NT2/D1 (cell line): ENCODE data around the gene MACF1.

Experiments used
- DNase-seq: peaks from one replicate; pipeline ENCODE4 v3.0.0-alpha.2; 2011; ENCODE audit warnings: low read depth, low spot score
- H3K27me3 ChIP-seq: 2 replicates; pipeline ENCODE4 v1.6.0; 2011; ENCODE audit warnings: mild to moderate bottlenecking; ENCODE audit not compliant: insufficient read length, insufficient read depth
- H3K36me3 ChIP-seq: 2 replicates; pipeline ENCODE4 v1.6.1; 2011; ENCODE audit warnings: mild to moderate bottlenecking, low read length, mixed read lengths; ENCODE audit not compliant: insufficient read depth, insufficient read length
- H3K4me1 ChIP-seq: 2 replicates; pipeline ENCODE4 v1.5.1; 2011; ENCODE audit not compliant: insufficient read depth, insufficient read length
- H3K4me3 ChIP-seq: 2 replicates; pipeline ENCODE4 v1.5.1; 2011; ENCODE audit warnings: low read depth; ENCODE audit not compliant: insufficient read length
- H3K9ac ChIP-seq: 2 replicates; pipeline ENCODE4 v1.6.0; 2011; ENCODE audit warnings: low read depth; ENCODE audit not compliant: insufficient read length
- H3K9me3 ChIP-seq: 2 replicates; pipeline ENCODE4 v1.5.1; 2011; ENCODE audit warnings: mild to moderate bottlenecking, low read length; ENCODE audit not compliant: insufficient read depth
- SUZ12 ChIP-seq: IDR thresholded peaks from 2 replicates; pipeline ENCODE4 v1.6.1; 2011; ENCODE audit not compliant: insufficient read length, insufficient read depth; ENCODE audit errors: extremely low read depth
- YY1 ChIP-seq: IDR thresholded peaks from 2 replicates; pipeline ENCODE4 v1.6.1; 2011; ENCODE audit not compliant: insufficient read length, insufficient read depth
- ZNF274 ChIP-seq: IDR thresholded peaks from 2 replicates; pipeline ENCODE4 v1.6.1; 2011; ENCODE audit warnings: mild to moderate bottlenecking, low read depth, low read length

Gene MACF1

DNA sequence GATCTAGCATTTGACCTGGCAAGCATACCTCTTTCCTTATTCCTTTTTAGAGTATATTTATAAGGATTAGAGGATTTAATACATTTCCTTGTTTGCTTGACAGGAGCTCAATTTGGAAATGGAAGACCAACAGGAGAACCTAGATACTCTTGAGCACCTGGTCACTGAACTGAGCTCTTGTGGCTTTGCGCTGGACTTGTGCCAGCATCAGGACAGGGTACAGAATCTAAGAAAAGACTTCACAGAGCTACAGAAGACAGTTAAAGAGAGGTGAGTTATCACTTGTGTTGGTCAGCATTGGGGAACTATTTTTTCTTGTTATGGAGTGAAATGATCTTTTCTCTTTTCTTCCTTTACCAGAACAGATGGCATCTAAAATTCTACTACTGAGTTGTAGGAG is 163.6 kb downstream of the MACF1 start:
- no peak for DNase-seq
- H3K27me3 ChIP-seq, result no peaks in the 10 kb centered on the region
- no peak overlapping the region for H3K4me3 ChIP-seq
- H3K36me3 ChIP-seq, result peaks cover 79% of the 10 kb centered on the region
- H3K9me3 ChIP-seq, result no peaks in the 10 kb centered on the region
- TF ChIP-seq YY1, result no peak
- no peak for TF ChIP-seq ZNF274
- no peak for TF ChIP-seq SUZ12
- no peak overlapping the region for H3K9ac ChIP-seq
- H3K4me1 ChIP-seq, result no peaks in the 10 kb centered on the region

- Histone ChIP-seq H3K9me3 (no peaks in the 10 kb centered on the region), H3K9ac (no peak overlapping the region), H3K27me3 (no peaks in the 10 kb centered on the region), H3K4me3 (no peak overlapping the region), H3K4me1 (no peaks in the 10 kb centered on the region), H3K36me3 (peaks cover 80% of the 10 kb centered on the region)
- DNase-seq, result no peak
- TF ChIP-seq YY1 (no peak), ZNF274 (no peak), SUZ12 (no peak)
Observed at GRCh38 chr1:39369565-39369964, 165.1 kb downstream of the MACF1 start.

- Histone ChIP-seq H3K36me3 (peaks cover 80% of the 10 kb centered on the region), H3K9ac (no peak overlapping the region), H3K27me3 (no peaks in the 10 kb centered on the region), H3K4me1 (no peaks in the 10 kb centered on the region), H3K4me3 (no peak overlapping the region), H3K9me3 (no peaks in the 10 kb centered on the region)
- DNase-seq, result no peak
- TF ChIP-seq SUZ12 (no peak), ZNF274 (no peak), YY1 (no peak)
Observed at GRCh38 chr1:39370602-39371001, 166.1 kb downstream of the MACF1 start.

- Histone ChIP-seq H3K27me3 (no peaks in the 10 kb centered on the region), H3K9ac (no peak overlapping the region), H3K9me3 (no peaks in the 10 kb centered on the region), H3K4me1 (no peaks in the 10 kb centered on the region), H3K4me3 (no peak overlapping the region), H3K36me3 (peaks cover 72% of the 10 kb centered on the region)
- TF ChIP-seq YY1 (no peak), ZNF274 (no peak), SUZ12 (no peak)
- no peak for DNase-seq
Observed at GRCh38 chr1:39372105-39372504, 167.6 kb downstream of the MACF1 start.

- H3K36me3 ChIP-seq, result peaks cover 60% of the 10 kb centered on the region
Observed at GRCh38 chr1:39376656-39377055, 172.2 kb downstream of the MACF1 start.

GRCh38 chr1:39378377-39378776 is 173.9 kb downstream of the MACF1 start:
- no peak overlapping the region for H3K9ac ChIP-seq
- TF ChIP-seq SUZ12, result no peak
- no peak for TF ChIP-seq ZNF274
- no peak for TF ChIP-seq YY1
- no peaks in the 10 kb centered on the region for H3K27me3 ChIP-seq
- DNase-seq, result no peak
- peaks cover 64% of the 10 kb centered on the region for H3K36me3 ChIP-seq
- no peak overlapping the region for H3K4me3 ChIP-seq
- no peaks in the 10 kb centered on the region for H3K4me1 ChIP-seq
- H3K9me3 ChIP-seq, result no peaks in the 10 kb centered on the region

More at GRCh38 chr1:39376656-39377055, 172.2 kb downstream of the MACF1 start:
- no peaks in the 10 kb centered on the region for H3K9me3 ChIP-seq
- H3K27me3 ChIP-seq, result no peaks in the 10 kb centered on the region
- H3K4me1 ChIP-seq, result no peaks in the 10 kb centered on the region
- no peak overlapping the region for H3K9ac ChIP-seq
- no peak overlapping the region for H3K4me3 ChIP-seq
- no peak for DNase-seq
- no peak for TF ChIP-seq YY1
- no peak for TF ChIP-seq SUZ12
- no peak for TF ChIP-seq ZNF274

- Histone ChIP-seq H3K4me1 (no peaks in the 10 kb centered on the region), H3K27me3 (no peaks in the 10 kb centered on the region), H3K36me3 (peaks cover 63% of the 10 kb centered on the region), H3K9ac (no peak overlapping the region), H3K9me3 (no peaks in the 10 kb centered on the region), H3K4me3 (no peak overlapping the region)
- no peak for DNase-seq
- TF ChIP-seq SUZ12, result no peak
- TF ChIP-seq YY1, result no peak
- TF ChIP-seq ZNF274, result no peak
Observed at GRCh38 chr1:39379187-39379586, 174.7 kb downstream of the MACF1 start.

DNA sequence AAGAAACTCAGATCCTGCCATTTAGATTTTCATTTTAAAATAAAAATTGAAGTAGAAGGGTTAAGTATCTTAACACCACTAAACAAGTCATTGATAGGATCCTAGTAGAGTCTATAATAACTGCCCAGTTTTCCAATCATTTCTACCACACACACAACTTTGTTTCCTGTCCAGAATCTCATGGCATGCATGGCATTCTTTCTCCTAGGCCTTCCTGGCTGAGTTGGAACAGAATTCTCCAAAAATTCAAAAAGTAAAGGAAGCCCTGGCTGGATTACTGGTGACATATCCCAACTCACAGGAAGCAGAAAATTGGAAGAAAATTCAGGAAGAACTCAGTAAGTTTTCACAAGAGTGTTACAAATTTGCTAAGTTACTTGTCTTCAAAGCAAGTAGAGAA is 175.5 kb downstream of the MACF1 start:
- TF ChIP-seq YY1, result no peak
- no peak for TF ChIP-seq SUZ12
- TF ChIP-seq ZNF274, result no peak
- Histone ChIP-seq H3K4me3 (no peak overlapping the region), H3K9me3 (no peaks in the 10 kb centered on the region), H3K36me3 (peaks cover 66% of the 10 kb centered on the region), H3K9ac (no peak overlapping the region), H3K4me1 (no peaks in the 10 kb centered on the region), H3K27me3 (no peaks in the 10 kb centered on the region)
- no peak for DNase-seq
